ENCODE data around the gene STARD8. TPM values are rescaled to one million over a fixed set of nuclear protein-coding genes. Genes with fewer than 3 reads are reported as not detected.

STARD8 gene
- total RNA-seq, 3 donors from 2014 or later, result 1.2 to 5.5 (median 4.5) TPM

DNA sequence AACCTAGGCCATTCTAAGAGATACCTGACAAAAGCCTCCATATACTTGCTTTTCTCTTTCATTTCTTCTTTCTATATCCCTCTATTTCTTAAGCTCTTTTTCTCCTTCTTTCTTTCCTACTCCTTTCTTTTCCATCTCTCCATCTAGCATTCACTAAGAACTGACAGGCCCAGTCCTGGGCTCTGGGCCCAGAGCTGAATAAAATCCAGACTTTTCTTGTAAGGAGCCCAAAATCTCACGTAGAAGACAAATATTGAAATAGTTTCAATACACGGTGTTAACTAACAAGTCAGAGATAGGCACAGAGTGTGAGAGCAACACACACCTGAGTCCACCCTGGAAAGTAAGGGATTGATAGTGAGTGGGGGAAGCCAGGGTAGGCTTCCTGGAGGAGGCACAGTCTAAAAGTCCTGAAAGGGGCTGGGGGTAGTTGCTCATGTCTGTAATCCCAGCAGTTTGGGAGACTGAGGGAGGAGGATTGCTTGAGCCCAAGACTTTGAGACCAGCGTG is 108.2 kb downstream of the STARD8 start:
- ATAC-seq, result no peak
- H3K4me3 ChIP-seq, result no peak overlapping the region
- intact Hi-C loops (cut with DNase I, micrococcal nuclease), result no loop called here

DNA sequence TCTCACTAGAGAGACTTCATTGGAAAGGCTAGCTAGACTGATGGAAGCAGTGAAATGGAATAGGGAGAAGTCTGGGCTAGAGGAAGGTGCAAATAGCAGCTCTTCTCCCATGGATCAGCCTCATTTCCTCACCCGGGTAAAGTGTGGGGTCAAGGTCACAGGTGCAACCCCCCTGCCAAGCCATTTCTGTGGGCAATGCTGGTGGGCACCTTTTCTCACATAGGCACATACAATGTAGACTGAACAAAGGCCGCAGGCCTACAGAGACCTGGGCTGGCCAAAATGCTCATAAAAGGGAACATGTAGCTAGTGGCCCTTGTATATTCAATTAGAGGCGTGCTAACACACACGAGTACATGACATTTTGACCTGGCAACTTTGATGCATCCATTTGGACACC is 109.9 kb downstream of the STARD8 start:
- Histone ChIP-seq H3K36me3 (ENCODE audit: low read depth) (no peaks in the 10 kb centered on the region), H3K9me3 (no peaks in the 10 kb centered on the region), H3K4me3 (no peak overlapping the region), H3K4me1 (ENCODE audit: low read depth) (no peaks in the 10 kb centered on the region)
- ATAC-seq (no peak), DNase-seq (no peak)
- TF ChIP-seq, protein P1, sequence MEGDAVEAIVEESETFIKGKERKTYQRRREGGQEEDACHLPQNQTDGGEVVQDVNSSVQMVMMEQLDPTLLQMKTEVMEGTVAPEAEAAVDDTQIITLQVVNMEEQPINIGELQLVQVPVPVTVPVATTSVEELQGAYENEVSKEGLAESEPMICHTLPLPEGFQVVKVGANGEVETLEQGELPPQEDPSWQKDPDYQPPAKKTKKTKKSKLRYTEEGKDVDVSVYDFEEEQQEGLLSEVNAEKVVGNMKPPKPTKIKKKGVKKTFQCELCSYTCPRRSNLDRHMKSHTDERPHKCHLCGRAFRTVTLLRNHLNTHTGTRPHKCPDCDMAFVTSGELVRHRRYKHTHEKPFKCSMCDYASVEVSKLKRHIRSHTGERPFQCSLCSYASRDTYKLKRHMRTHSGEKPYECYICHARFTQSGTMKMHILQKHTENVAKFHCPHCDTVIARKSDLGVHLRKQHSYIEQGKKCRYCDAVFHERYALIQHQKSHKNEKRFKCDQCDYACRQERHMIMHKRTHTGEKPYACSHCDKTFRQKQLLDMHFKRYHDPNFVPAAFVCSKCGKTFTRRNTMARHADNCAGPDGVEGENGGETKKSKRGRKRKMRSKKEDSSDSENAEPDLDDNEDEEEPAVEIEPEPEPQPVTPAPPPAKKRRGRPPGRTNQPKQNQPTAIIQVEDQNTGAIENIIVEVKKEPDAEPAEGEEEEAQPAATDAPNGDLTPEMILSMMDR (IDR thresholded peaks at IDR 0.05), result no peak
- intact Hi-C loops (cut with DNase I, micrococcal nuclease), result no loop called here

More for the DNA sequence above, 108.2 kb downstream of the STARD8 start:
- H3K4me1 ChIP-seq (ENCODE audit: low read depth), result no peaks in the 10 kb centered on the region
- H3K36me3 ChIP-seq (ENCODE audit: low read depth), result no peaks in the 10 kb centered on the region
- DNase-seq, result no peak
- no peaks in the 10 kb centered on the region for H3K9me3 ChIP-seq
- TF ChIP-seq, protein P1 (IDR thresholded peaks at IDR 0.05), result no peak

DNA sequence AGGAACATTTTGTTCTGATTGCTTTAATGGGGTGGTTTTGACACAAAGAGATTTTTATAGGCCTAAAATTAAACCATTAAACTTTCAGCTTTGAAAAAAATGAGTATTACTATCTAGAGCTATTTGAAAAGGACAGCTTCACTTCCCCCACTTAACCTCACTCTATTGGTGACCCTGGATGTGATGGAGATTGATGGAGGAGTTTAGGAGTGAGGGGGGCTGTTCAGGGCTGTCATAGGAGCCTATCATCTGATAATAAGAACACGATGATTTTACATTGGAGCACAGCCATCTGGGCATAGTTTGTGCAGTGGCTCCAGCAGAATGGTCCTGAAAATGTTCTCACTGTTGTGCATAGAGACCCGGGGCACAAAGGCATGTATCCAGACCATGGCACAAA is 110.3 kb downstream of the STARD8 start:
- ATAC-seq (no peak), DNase-seq (no peak)
- TF ChIP-seq, protein P1 (IDR thresholded peaks at IDR 0.05), result no peak
- intact Hi-C loops (cut with DNase I, micrococcal nuclease), result no loop called here
- Histone ChIP-seq H3K4me3 (no peak overlapping the region), H3K36me3 (ENCODE audit: low read depth) (no peaks in the 10 kb centered on the region), H3K4me1 (ENCODE audit: low read depth) (no peaks in the 10 kb centered on the region), H3K9me3 (no peaks in the 10 kb centered on the region)

DNA sequence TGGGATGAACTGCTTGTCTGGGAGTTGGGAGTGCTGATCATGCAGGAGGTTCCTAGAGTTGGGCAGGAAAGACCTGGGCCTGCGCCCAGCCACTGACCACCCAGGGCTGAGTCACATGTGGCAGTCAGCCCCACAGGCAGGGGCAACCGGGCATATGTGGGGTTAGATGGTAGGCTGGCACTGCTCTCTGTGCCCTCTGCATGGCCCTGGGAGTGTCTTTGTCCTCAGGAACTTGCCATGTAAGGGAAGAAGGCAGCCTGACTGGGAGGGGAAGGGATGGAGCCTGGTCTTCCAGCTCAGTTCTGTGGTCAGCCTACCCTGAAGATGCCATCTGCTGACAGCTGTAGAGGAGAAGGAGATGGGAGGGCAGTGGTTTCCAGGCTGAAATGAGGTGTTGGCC is 111.2 kb downstream of the STARD8 start:
- Histone ChIP-seq H3K36me3 (ENCODE audit: low read depth) (no peaks in the 10 kb centered on the region), H3K4me3 (no peak overlapping the region), H3K4me1 (ENCODE audit: low read depth) (no peaks in the 10 kb centered on the region), H3K9me3 (no peaks in the 10 kb centered on the region)
- TF ChIP-seq, protein P1 (IDR thresholded peaks at IDR 0.05), result no peak
- ATAC-seq (no peak), DNase-seq (no peak)
- intact Hi-C loops (cut with DNase I, micrococcal nuclease), result no loop called here

DNA sequence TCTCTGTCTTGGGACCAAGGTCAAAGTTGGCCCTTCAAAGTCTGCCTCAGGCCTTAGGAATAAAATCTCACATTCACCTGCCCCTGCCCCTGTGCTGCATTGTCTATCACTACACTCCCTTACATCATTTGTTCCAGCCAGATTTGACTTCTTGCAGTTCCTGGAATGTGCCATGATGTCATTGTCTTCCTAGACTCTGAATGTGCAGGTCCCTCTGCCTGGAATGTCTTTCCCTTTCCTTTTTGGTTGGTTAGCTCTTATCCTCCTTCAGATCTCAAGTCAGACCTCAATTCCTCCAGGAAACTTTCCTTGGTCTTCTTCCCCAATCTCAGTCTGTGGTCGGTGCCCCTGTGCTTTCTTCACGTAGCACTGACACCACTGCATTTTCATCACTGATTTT is 113.6 kb downstream of the STARD8 start:
- ATAC-seq, result no peak
- intact Hi-C loops (cut with DNase I, micrococcal nuclease), result no loop called here

More for the DNA sequence above, 113.6 kb downstream of the STARD8 start:
- DNase-seq, result no peak
- Histone ChIP-seq H3K4me1 (ENCODE audit: low read depth) (no peaks in the 10 kb centered on the region), H3K4me3 (no peak overlapping the region), H3K36me3 (ENCODE audit: low read depth) (no peaks in the 10 kb centered on the region), H3K9me3 (no peaks in the 10 kb centered on the region)
- TF ChIP-seq, protein P1 (IDR thresholded peaks at IDR 0.05), result no peak
